Tibial artery (tissue), 4 donors: Measurements from ENCODE around the gene GAB2.
"Not testable (repeated sequence)": the region's sequence is repeated elsewhere in the genome, so short reads cannot be mapped to it uniquely, and the experiment has no call there.

Experiments
- DNase-seq, 2 donors: peaks; one replicate each; pipeline ENCODE4 v3.0.0-alpha.2; 2019
- H3K27ac ChIP-seq, 2 donors: fragments of 200-600 bp; sonication (generic) in 1 of 2; 1 replicate in 1 of 2; 2 replicates in 1 of 2; pipeline ENCODE4 v1.5.1; 2018 to 2019; ENCODE audit warnings: mild to moderate bottlenecking in 1 of 2
- H3K27me3 ChIP-seq, 2 donors: fragments of 200-600 bp; sonication (generic) in 1 of 2; one replicate each; pipeline versions ENCODE4 v1.5.1 to v1.6.0; 2016 to 2019
- H3K36me3 ChIP-seq, 3 donors: fragments of 200-600 bp; sonication (generic) in 2 of 3; one replicate each; pipeline ENCODE4 v1.5.1; 2016 to 2019; ENCODE audit warnings: mild to moderate bottlenecking in 2 of 3
- H3K4me1 ChIP-seq, 4 donors: fragments of 200-600 bp; sonication (generic) in 2 of 4; 1 replicate in 3 of 4; 2 replicates in 1 of 4; pipeline ENCODE4 v1.5.1; 2016 to 2019
- H3K4me3 ChIP-seq, 2 donors: fragments of 200-600 bp; sonication (generic) in 1 of 2; 1 replicate in 1 of 2; 2 replicates in 1 of 2; pipeline ENCODE4 v1.5.1; 2018 to 2019; ENCODE audit warnings: mild to moderate bottlenecking in 2 of 2
- H3K9me3 ChIP-seq, 3 donors: fragments of 200-600 bp; sonication (generic) in 1 of 3; one replicate each; pipeline ENCODE4 v1.5.1; 2016 to 2019
- intact Hi-C: fragments of 100-400 bp; cut with DNase I; formaldehyde crosslinking; loops from one replicate; pipeline ENCODE4 v1.15.0; 2023; ENCODE audit warnings: low total_unique reads
- TF ChIP-seq, protein P1 (sequence below), 2 experiments: fragments of 200-600 bp in 1 of 2; fragments of 450-650 bp in 1 of 2; IDR thresholded peaks; one replicate each; pipeline ENCODE4 v1.5.1; 2017 to 2019; ENCODE audit warnings: antibody characterized with exemption in 2 of 2, mild to moderate bottlenecking in 1 of 2, moderate library complexity in 1 of 2

Gene GAB2

DNA sequence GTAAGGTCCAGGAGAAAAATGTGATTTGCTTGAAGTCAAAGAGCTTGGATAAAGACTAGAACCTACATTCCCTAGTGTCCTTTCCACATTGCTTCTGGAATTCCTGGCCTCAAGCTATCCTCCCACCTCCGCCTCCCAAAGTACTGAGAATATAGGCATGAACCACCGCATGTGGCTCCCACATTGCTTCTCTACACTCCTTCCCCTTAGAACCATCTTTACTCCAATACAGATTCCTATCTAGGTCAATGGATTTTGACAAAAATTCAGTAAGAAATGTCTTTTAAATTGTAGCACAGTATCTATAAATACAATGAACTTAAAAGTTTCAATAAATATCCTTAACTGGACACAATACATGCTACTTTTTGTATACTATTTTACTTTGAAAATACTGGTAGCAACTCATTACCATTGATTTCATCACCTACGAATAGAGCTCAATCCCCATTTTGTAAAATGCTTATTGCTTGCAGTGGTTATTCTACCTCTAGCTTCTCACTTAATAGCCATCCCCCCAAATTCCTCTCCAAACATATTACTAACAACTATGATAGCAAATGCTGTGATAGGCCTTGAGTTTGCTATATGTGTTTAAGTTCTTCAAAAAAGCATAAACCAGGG, 53.4 kb downstream of the GAB2 start:
- H3K27me3 ChIP-seq, result no peaks in the 10 kb centered on the region
- intact Hi-C loops, result no loop called here
- H3K9me3 ChIP-seq, result no peaks in the 10 kb centered on the region
- peaks cover 0 to 71% (median 17%) of the 10 kb centered on the region in 4 donors for H3K4me1 ChIP-seq
- H3K4me3 ChIP-seq, result no peak overlapping the region
- H3K27ac ChIP-seq, result no peak overlapping the region
- DNase-seq, result no peak
- no peaks in the 10 kb centered on the region for H3K36me3 ChIP-seq
- TF ChIP-seq, protein P1, sequence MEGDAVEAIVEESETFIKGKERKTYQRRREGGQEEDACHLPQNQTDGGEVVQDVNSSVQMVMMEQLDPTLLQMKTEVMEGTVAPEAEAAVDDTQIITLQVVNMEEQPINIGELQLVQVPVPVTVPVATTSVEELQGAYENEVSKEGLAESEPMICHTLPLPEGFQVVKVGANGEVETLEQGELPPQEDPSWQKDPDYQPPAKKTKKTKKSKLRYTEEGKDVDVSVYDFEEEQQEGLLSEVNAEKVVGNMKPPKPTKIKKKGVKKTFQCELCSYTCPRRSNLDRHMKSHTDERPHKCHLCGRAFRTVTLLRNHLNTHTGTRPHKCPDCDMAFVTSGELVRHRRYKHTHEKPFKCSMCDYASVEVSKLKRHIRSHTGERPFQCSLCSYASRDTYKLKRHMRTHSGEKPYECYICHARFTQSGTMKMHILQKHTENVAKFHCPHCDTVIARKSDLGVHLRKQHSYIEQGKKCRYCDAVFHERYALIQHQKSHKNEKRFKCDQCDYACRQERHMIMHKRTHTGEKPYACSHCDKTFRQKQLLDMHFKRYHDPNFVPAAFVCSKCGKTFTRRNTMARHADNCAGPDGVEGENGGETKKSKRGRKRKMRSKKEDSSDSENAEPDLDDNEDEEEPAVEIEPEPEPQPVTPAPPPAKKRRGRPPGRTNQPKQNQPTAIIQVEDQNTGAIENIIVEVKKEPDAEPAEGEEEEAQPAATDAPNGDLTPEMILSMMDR (IDR thresholded peaks at IDR 0.05), result no peak

DNA sequence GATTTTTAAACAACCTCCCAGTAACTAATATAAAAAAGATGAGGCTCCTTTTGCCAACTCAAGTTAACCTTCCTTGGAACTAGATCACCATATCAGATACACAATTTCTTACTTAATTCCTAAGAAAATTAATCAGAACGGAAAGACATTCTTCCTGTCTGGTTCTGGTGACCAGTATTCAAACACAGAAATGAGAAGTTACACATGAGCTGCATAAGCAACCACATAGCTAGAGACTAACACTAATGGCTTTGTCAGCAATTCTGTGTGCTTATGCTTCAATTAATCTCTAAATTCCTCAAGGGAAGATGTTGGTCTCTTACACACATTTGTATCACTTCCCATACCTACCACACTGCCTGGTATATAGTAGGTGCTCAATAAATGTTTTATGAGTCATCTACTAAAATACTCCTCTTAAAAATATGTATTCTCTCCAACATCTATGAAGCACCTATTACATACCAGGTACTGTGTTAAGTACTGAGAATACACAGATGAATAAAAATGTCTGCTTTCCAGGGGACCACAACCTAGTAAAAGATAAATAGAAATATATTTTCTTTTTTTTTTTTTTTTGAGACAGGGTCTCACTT, 54.5 kb downstream of the GAB2 start:
- no peak for DNase-seq
- intact Hi-C loops, result no loop called here
- Histone ChIP-seq H3K27ac (no peak overlapping the region), H3K9me3 (no peaks in the 10 kb centered on the region), H3K4me1 (peaks cover 0 to 75% (median 19%) of the 10 kb centered on the region in 4 donors), H3K27me3 (no peaks in the 10 kb centered on the region), H3K36me3 (no peaks in the 10 kb centered on the region), H3K4me3 (no peak overlapping the region)
- TF ChIP-seq, protein P1 (IDR thresholded peaks at IDR 0.05), result no peak

DNA sequence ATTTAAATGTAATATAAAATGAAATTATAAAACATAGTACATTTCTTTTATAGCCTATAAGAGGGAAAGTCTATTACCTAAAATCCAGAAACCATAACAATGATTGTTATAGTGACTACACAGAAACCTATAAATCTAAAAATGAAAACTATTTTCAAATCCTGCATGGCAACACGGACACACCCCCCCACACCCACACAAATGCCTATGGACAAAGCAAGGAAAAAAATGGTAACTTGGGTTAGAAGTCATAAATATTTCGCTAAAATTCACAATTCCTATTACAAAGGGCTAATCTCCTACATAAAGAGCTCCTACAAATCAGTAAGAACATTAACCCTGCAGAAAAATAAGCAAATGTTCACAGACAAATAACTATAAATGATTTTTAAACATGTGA, 56.4 kb downstream of the GAB2 start:
- intact Hi-C loops, result no loop called here
- no peaks in the 10 kb centered on the region for H3K36me3 ChIP-seq
- TF ChIP-seq, protein P1 (IDR thresholded peaks at IDR 0.05), result no peak
- peaks cover 0 to 76% (median 19%) of the 10 kb centered on the region in 4 donors for H3K4me1 ChIP-seq
- no peaks in the 10 kb centered on the region for H3K9me3 ChIP-seq
- no peaks in the 10 kb centered on the region for H3K27me3 ChIP-seq
- no peak for DNase-seq
- H3K4me3 ChIP-seq, result no peak overlapping the region
- H3K27ac ChIP-seq, result no peak overlapping the region

DNA sequence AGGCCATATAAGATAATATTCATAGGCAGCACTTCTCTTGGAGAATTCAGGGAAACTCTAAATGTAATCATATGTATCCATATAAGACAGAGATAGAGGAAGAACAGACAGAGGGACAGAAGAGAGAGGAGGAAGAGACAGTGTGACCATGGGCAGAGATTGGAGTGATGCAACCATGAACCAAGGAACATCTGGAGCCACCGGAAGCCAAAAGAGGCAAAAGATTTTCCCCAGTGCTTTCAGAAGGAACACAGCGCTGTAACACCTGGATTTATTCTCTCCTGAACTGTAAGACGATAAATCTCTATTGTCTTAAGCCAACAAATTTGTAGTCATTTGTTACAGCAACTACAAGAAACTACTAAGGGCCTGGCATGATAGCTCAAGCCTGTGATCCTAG, 57.7 kb downstream of the GAB2 start:
- Histone ChIP-seq H3K27me3 (no peaks in the 10 kb centered on the region), H3K36me3 (no peaks in the 10 kb centered on the region), H3K4me3 (no peak overlapping the region), H3K4me1 (peaks cover 0 to 69% (median 10%) of the 10 kb centered on the region in 4 donors), H3K27ac (no peak overlapping the region), H3K9me3 (no peaks in the 10 kb centered on the region)
- DNase-seq, result no peak
- TF ChIP-seq, protein P1 (IDR thresholded peaks at IDR 0.05), result no peak
- intact Hi-C loops, result no loop called here

DNA sequence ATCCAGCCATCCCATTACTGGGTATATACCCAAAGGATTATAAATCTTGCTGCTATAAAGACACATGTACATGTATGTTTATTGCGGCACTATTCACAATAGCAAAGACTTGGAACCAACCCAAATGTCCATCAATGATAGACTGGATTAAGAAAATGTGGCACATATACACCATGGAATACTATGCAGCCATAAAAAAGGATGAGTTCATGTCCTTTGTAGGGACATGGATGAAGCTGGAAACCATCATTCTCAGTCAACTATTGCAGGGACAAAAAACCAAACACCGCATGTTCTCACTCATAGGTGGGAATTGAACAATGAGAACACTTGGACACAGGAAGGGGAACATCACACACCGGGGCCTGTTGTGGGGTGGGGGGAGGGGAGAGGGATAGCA, 59.7 kb downstream of the GAB2 start:
- H3K4me1 ChIP-seq, result peaks cover 0 to 68% (median 16%) of the 10 kb centered on the region in 4 donors
- intact Hi-C loops, H3K27me3 ChIP-seq: not testable (repeated sequence)

DNA sequence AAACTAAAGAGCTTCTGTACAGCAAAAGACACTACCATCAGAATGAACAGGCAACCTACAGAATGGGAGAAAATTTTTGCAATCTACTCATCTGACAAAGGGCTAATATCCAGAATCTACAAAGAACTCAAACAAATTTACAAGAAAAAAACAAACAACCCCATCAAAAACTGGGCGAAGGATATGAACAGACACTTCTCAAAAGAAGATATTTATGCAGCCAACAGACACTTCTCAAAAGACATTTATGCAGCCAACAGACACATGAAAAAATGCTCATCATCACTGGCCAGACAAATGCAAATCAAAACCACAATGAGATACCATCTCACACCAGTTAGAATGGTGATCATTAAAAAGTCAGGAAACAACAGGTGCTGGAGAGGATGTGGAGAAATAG, 60.2 kb downstream of the GAB2 start:
- H3K9me3 ChIP-seq, H3K36me3 ChIP-seq, H3K27me3 ChIP-seq, intact Hi-C loops, DNase-seq, H3K4me3 ChIP-seq, H3K27ac ChIP-seq: not testable (repeated sequence)
- H3K4me1 ChIP-seq, result peaks cover 0 to 69% (median 19%) of the 10 kb centered on the region in 4 donors

More for the DNA sequence above, 59.7 kb downstream of the GAB2 start:
- not testable (repeated sequence) for H3K4me3 ChIP-seq, DNase-seq, H3K27ac ChIP-seq, H3K9me3 ChIP-seq, H3K36me3 ChIP-seq

DNA sequence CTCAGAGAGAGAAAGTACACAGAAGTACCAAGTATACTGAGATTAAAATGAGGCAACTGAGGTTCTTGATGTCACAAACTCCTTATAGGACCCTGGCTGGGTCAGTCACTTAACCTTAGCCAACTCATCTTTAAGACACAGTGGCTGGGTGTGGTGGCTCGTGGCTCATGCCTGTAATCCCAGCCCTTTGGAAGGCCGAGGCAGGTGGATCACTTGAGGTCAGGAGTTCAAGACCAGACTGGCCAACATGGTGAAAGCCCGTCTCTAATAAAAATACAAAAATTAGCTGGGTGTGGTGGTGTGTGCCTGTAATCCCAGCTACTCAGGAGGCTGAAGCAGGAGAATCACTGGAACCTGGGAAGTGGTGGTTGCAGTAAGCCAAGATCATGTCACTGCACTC, 61.9 kb downstream of the GAB2 start:
- H3K9me3 ChIP-seq, DNase-seq, H3K27ac ChIP-seq, H3K27me3 ChIP-seq, H3K36me3 ChIP-seq, intact Hi-C loops, H3K4me3 ChIP-seq: not testable (repeated sequence)
- H3K4me1 ChIP-seq, result peaks cover 0 to 74% (median 30%) of the 10 kb centered on the region in 4 donors
